ENCODE data around the gene MPDU1. TPM values are rescaled to one million over a fixed set of nuclear protein-coding genes. Genes with fewer than 3 reads are reported as not detected.

Gene MPDU1
- total RNA-seq, 1 donor from 2014 or later, result 56.3 TPM

DNA sequence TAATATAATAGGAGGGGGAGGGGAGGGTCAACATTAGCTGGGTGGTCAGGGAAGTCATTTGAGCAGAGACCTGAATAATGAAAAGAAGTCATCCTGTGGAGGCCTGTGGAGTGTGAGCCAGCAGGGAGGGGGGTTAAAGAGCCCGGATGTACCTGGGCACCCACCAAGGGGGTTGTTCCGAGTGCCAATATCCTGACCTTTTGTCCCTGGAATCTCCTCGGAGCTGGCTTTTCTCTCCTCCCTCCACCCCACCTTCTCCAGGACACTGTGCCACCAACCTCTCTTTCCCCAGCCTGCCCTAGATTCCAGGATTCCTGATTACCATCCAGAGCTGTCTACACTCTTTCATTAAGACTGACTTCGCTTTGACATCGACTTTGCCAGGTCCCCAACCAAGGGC, 52.5 kb downstream of the MPDU1 start:
- Histone ChIP-seq H3K4me3 (ENCODE audit: low read depth, low read length) (no peak overlapping the region), H3K27me3 (ENCODE audit: control insufficient read depth, insufficient read depth, low read length) (no peaks in the 10 kb centered on the region), H3K36me3 (ENCODE audit: control insufficient read depth, insufficient read depth, low read length) (no peaks in the 10 kb centered on the region)
- TF ChIP-seq, protein P1, sequence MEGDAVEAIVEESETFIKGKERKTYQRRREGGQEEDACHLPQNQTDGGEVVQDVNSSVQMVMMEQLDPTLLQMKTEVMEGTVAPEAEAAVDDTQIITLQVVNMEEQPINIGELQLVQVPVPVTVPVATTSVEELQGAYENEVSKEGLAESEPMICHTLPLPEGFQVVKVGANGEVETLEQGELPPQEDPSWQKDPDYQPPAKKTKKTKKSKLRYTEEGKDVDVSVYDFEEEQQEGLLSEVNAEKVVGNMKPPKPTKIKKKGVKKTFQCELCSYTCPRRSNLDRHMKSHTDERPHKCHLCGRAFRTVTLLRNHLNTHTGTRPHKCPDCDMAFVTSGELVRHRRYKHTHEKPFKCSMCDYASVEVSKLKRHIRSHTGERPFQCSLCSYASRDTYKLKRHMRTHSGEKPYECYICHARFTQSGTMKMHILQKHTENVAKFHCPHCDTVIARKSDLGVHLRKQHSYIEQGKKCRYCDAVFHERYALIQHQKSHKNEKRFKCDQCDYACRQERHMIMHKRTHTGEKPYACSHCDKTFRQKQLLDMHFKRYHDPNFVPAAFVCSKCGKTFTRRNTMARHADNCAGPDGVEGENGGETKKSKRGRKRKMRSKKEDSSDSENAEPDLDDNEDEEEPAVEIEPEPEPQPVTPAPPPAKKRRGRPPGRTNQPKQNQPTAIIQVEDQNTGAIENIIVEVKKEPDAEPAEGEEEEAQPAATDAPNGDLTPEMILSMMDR (IDR thresholded peaks at IDR 0.05; ENCODE audit: insufficient read depth, low read length, severe bottlenecking), result no peak
- FAIRE-seq, result no peak
- no peak for DNase-seq (ENCODE audit: low read depth)

Other genes with a start within 250 kb of the MPDU1 start
- 0.26 and 4.2 TPM in 2 replicates for gene ACAP1, start 247.3 kb upstream of the MPDU1 start, total RNA-seq
- gene KCTD11, start 231.7 kb upstream of the MPDU1 start, total RNA-seq, result 24.2 and 26.6 TPM in 2 replicates
- not detected in 2 replicates for gene TMEM95, start 228.7 kb upstream of the MPDU1 start, total RNA-seq
- gene TNK1, start 202.8 kb upstream of the MPDU1 start, total RNA-seq, result 7.4 and 11.8 TPM in 2 replicates
- 9.0 and 13.2 TPM in 2 replicates for gene PLSCR3, start 189.3 kb upstream of the MPDU1 start, total RNA-seq
- 40.3 and 67.7 TPM in 2 replicates for gene TMEM256, start 179.8 kb upstream of the MPDU1 start, total RNA-seq
- gene NLGN2, start 176.0 kb upstream of the MPDU1 start, total RNA-seq, result 0.79 and 1.2 TPM in 2 replicates
- gene SPEM1, start 163.5 kb upstream of the MPDU1 start, total RNA-seq, result 0.13 TPM in 1 of 2 replicates, not detected in the other
- gene SPEM2, start 158.2 kb upstream of the MPDU1 start, total RNA-seq, result not detected in 2 replicates
- not detected in 2 replicates for gene SPEM3, start 155.0 kb upstream of the MPDU1 start, total RNA-seq
- 7.3 and 12.6 TPM in 2 replicates for gene TMEM102, start 148.4 kb upstream of the MPDU1 start, total RNA-seq
- 12.4 and 28.3 TPM in 2 replicates for gene FGF11, start 144.3 kb upstream of the MPDU1 start, total RNA-seq
- gene CHRNB1, start 138.8 kb upstream of the MPDU1 start, total RNA-seq, result 9.7 and 16.8 TPM in 2 replicates
- 8.7 and 9.2 TPM in 2 replicates for gene ZBTB4, start 104.2 kb upstream of the MPDU1 start, total RNA-seq
- not detected in 2 replicates for gene SLC35G6, start 102.4 kb upstream of the MPDU1 start, total RNA-seq
- gene POLR2A, start 99.5 kb upstream of the MPDU1 start, total RNA-seq, result 38.4 and 79.6 TPM in 2 replicates
- 0.53 and 1.0 TPM in 2 replicates for gene TNFSF12, start 34.8 kb upstream of the MPDU1 start, total RNA-seq
- gene TNFSF13, start 25.1 kb upstream of the MPDU1 start, total RNA-seq, result 2.6 and 3.7 TPM in 2 replicates
- gene SENP3, start 21.9 kb upstream of the MPDU1 start, total RNA-seq, result 94.7 and 129 TPM in 2 replicates
- gene CD68, start 4.2 kb upstream of the MPDU1 start, total RNA-seq, result 11.3 and 16.4 TPM in 2 replicates
- gene SOX15, start 6.2 kb downstream of the MPDU1 start, total RNA-seq, result 23.4 and 41.7 TPM in 2 replicates
- gene FXR2, start 31.0 kb downstream of the MPDU1 start, total RNA-seq, result 42.1 and 43.2 TPM in 2 replicates
- gene SAT2, start 44.0 kb downstream of the MPDU1 start, total RNA-seq, result 23.9 and 38.7 TPM in 2 replicates
- 0.38 TPM in 1 of 2 replicates, not detected in the other for gene SHBG, start 46.3 kb downstream of the MPDU1 start, total RNA-seq
- gene ATP1B2, start 67.1 kb downstream of the MPDU1 start, total RNA-seq, result not detected in 2 replicates
- gene TP53, start 103.6 kb downstream of the MPDU1 start, total RNA-seq, result 9.2 and 15.1 TPM in 2 replicates
- 3.5 and 4.2 TPM in 2 replicates for gene WRAP53, start 104.6 kb downstream of the MPDU1 start, total RNA-seq
- under 0.01 TPM in 2 replicates for gene EFNB3, start 121.3 kb downstream of the MPDU1 start, total RNA-seq
- under 0.01 and 0.26 TPM in 2 replicates for gene DNAH2, start 133.9 kb downstream of the MPDU1 start, total RNA-seq

All from bronchial epithelial cell (primary cell).